Sigmoid colon (tissue), 7 donors: ENCODE measurements around the gene LSM14A. TPM values are rescaled to one million over a fixed set of nuclear protein-coding genes. Genes with fewer than 3 reads are reported as not detected.

Experiments used
- DNase-seq: peaks from one replicate; pipeline ENCODE4 v3.0.0-alpha.2; 2019
- H3K27ac ChIP-seq, 4 donors: fragments of 200-600 bp; sonication (generic); one replicate each; pipeline ENCODE4 v1.5.1; 2016 to 2019; ENCODE audit warnings: mild to moderate bottlenecking in 1 of 4
- H3K27me3 ChIP-seq, 3 donors: fragments of 200-600 bp; sonication (generic); one replicate each; pipeline ENCODE4 v1.5.1; 2019; ENCODE audit warnings: mild to moderate bottlenecking in 1 of 3
- H3K36me3 ChIP-seq, 4 donors: fragments of 200-600 bp; sonication (generic); one replicate each; pipeline ENCODE4 v1.5.1; 2016 to 2019
- H3K4me1 ChIP-seq, 4 donors: fragments of 200-600 bp; sonication (generic); one replicate each; pipeline ENCODE4 v1.5.1; 2017 to 2019
- H3K4me3 ChIP-seq, 4 donors: fragments of 200-600 bp; sonication (generic); one replicate each; pipeline ENCODE4 v1.5.1; 2017 to 2019; ENCODE audit warnings: mild to moderate bottlenecking in 2 of 4, moderate library complexity in 1 of 4
- H3K9me3 ChIP-seq, 4 donors: fragments of 200-600 bp in 3 of 4; sonication (generic) in 3 of 4; one replicate each; pipeline versions ENCODE4 v1.5.1 to v1.6.1; 2013 to 2019
- CTCF ChIP-seq, 4 experiments: fragments of 450-650 bp in 3 of 4; fragments of 200-600 bp in 1 of 4; IDR thresholded peaks; one replicate each; pipeline ENCODE4 v1.5.1; 2016 to 2019; ENCODE audit warnings: antibody characterized with exemption in 4 of 4, mild to moderate bottlenecking in 3 of 4, moderate library complexity in 2 of 4
- EP300 ChIP-seq, 4 donors: sonication (generic); formaldehyde crosslinking; IDR thresholded peaks; one replicate each; pipeline ENCODE4 v1.6.1; 2017; ENCODE audit warnings: antibody characterized with exemption in 4 of 4
- POLR2A ChIP-seq, 2 donors: fragments of 450-650 bp; IDR thresholded peaks; one replicate each; pipeline ENCODE4 v1.6.1; 2016; ENCODE audit warnings: antibody characterized with exemption in 2 of 2, mild to moderate bottlenecking in 2 of 2, moderate library complexity in 2 of 2
- POLR2AphosphoS5 ChIP-seq, 4 donors: sonication (generic); formaldehyde crosslinking; IDR thresholded peaks; one replicate each; pipeline ENCODE4 v1.6.1; 2017; ENCODE audit warnings: antibody characterized with exemption in 4 of 4
- WGBS, 2 donors: extraction: QIAGEN DNeasy Blood & Tissue Kit; methylation state at CpG; one replicate each; pipeline ENCODE4 v1.1.7; 2013; 5-methylcytosine and 5-hydroxymethylcytosine counted together
- intact Hi-C: fragments of 100-400 bp; cut with DNase I; formaldehyde crosslinking; loops from one replicate; pipeline ENCODE4 v1.15.1; 2023
- polyA plus RNA-seq, 3 donors: library from polyadenylated mRNA; stranded (reverse); fragments of 200-250 nt; gene quantifications; one replicate each; pipeline ENCODE4 v1.2.3, GENCODE V29; 2013
- total RNA-seq, 4 donors: library from RNA; depleted of rRNA; stranded (reverse); fragments of >200 nt; gene quantifications; one replicate each; pipeline ENCODE4 v1.1.0, GENCODE V29; 2016
- donor health status: healthy with polysubstance abuse.
- donor health status: Bipolar disorder and iron deficiency.
- donor health status: healthy.

LSM14A gene
- total and polyA plus RNA-seq, 7 donors = 66.6 to 149 (median 104) TPM

- Histone ChIP-seq H3K4me3 (no peak overlapping the region), H3K36me3 (peaks cover 23 to 99% (median 52%) of the 10 kb centered on the region in 4 donors), H3K27ac (peak overlapping the region in 1 of 4 donors; percentile 10), H3K27me3 (no peaks in the 10 kb centered on the region), H3K4me1 (peaks cover 0 to 13% (median 7%) of the 10 kb centered on the region in 4 donors), H3K9me3 (no peaks in the 10 kb centered on the region)
- no peak for DNase-seq
- intact Hi-C loops = no loop called here
- TF ChIP-seq POLR2A (IDR thresholded peaks at IDR 0.05) = no peak
- TF ChIP-seq CTCF (IDR thresholded peaks at IDR 0.05) = no peak
- TF ChIP-seq POLR2AphosphoS5 (IDR thresholded peaks at IDR 0.05) = no peak
- no peak for TF ChIP-seq EP300 (IDR thresholded peaks at IDR 0.05)
Observed at GRCh38 chr19:34225659-34226015, 53.3 kb downstream of the LSM14A start.

DNA sequence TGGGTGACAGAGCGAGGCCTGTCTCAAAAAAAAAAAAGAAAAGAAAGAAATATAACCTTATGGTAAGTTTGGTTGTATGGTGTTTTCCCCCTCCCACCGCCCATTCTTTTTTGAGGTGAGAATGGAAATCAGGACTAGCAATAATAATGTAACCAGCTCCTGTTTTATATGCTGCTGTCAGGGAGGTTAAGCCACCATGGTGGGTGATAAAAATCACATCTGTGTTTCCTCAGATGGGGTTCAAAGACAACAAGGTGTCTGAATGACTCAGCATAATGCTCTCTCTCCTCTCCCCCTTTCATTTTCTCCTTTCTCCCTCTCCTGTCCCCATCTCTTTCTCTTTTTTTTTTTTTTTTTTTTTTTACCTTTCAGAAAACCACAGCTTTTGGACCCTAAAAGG lies 53.7 kb downstream of the LSM14A start:
- TF ChIP-seq EP300 (IDR thresholded peaks at IDR 0.05) (no peak), CTCF (IDR thresholded peaks at IDR 0.05) (no peak), POLR2AphosphoS5 (IDR thresholded peaks at IDR 0.05) (peak in 3 of 4 donors; percentile 17 to 57 (median 27))
- Histone ChIP-seq H3K27ac (peak overlapping the region in 1 of 4 donors; percentile 10), H3K4me1 (peaks cover 0 to 13% (median 7%) of the 10 kb centered on the region in 4 donors), H3K36me3 (peaks cover 23 to 99% (median 54%) of the 10 kb centered on the region in 4 donors), H3K4me3 (no peak overlapping the region), H3K9me3 (no peaks in the 10 kb centered on the region), H3K27me3 (no peaks in the 10 kb centered on the region)
- 87 to 91% methylated on average over 2 of the region's 2 CpGs for WGBS, 2 donors
- intact Hi-C loops = no loop called here
- no peak for DNase-seq

GRCh38 chr19:34228347-34228746 lies 56.0 kb downstream of the LSM14A start:
- H3K27me3 ChIP-seq = no peaks in the 10 kb centered on the region
- no peaks in the 10 kb centered on the region for H3K9me3 ChIP-seq
- 85 to 97% methylated on average over 1 of the region's 1 CpG for WGBS, 2 donors
- H3K36me3 ChIP-seq = peaks cover 11 to 77% (median 36%) of the 10 kb centered on the region in 4 donors
- H3K4me1 ChIP-seq = peaks cover 0 to 30% (median 26%) of the 10 kb centered on the region in 4 donors
- no peak for DNase-seq
- H3K27ac ChIP-seq = no peak overlapping the region
- no peak overlapping the region for H3K4me3 ChIP-seq
- intact Hi-C loops = no loop called here
- no peak for TF ChIP-seq EP300 (IDR thresholded peaks at IDR 0.05)
- TF ChIP-seq POLR2A (IDR thresholded peaks at IDR 0.05) = no peak
- no peak for TF ChIP-seq POLR2AphosphoS5 (IDR thresholded peaks at IDR 0.05)
- TF ChIP-seq CTCF (IDR thresholded peaks at IDR 0.05) = no peak

DNA sequence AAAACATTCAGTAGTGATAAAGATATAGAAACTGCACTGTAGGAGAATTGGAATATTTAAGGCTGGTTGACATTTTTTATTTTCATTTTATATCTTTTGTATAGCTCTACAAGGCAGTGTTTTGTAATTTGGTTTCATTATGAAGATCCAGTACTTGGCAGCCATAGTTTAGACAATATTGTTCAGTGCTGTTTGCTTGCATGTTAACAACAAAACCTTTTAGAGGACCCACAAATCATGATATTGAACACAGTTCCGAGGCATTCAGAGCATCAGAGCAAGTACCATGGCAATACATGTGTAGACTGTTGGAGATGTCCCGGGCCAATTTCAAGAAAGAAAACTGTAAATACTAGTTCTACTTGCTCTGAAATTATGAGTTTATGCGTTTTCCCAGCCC lies 56.5 kb downstream of the LSM14A start:
- 92 to 94% methylated on average over 3 of the region's 3 CpGs for WGBS, 2 donors
- H3K9me3 ChIP-seq = no peaks in the 10 kb centered on the region
- no peak for TF ChIP-seq POLR2AphosphoS5 (IDR thresholded peaks at IDR 0.05)
- no peak for TF ChIP-seq POLR2A (IDR thresholded peaks at IDR 0.05)
- no peak for TF ChIP-seq CTCF (IDR thresholded peaks at IDR 0.05)
- no peak for TF ChIP-seq EP300 (IDR thresholded peaks at IDR 0.05)
- intact Hi-C loops = no loop called here
- H3K27ac ChIP-seq = no peak overlapping the region
- H3K4me3 ChIP-seq = no peak overlapping the region
- peaks cover 11 to 73% (median 33%) of the 10 kb centered on the region in 4 donors for H3K36me3 ChIP-seq
- peaks cover 0 to 35% (median 27%) of the 10 kb centered on the region in 4 donors for H3K4me1 ChIP-seq
- no peak for DNase-seq
- no peaks in the 10 kb centered on the region for H3K27me3 ChIP-seq

DNA sequence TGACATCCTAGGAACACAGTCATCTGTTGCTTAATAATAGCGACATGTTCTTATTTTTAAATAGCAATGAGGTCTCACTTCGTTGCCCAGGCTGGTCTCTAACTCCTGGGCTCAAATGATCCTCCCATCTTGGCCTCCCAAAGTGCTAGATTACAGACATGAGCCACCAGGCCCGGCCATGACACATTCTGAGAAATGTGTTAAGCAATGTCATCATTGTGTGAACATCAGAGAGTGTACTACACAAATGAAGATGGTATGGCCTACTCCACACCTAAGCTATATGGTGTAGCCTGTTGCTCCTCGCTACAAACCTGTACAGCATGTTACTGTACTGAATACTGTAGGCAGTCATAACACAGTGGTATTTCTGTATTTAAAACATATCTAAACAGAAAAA lies 57.4 kb downstream of the LSM14A start:
- peaks cover 0 to 35% (median 27%) of the 10 kb centered on the region in 4 donors for H3K4me1 ChIP-seq
- no peak overlapping the region for H3K27ac ChIP-seq
- H3K27me3 ChIP-seq = no peaks in the 10 kb centered on the region
- WGBS, 2 donors = 94 to 96% methylated on average over 4 of the region's 4 CpGs
- intact Hi-C loops = no loop called here
- no peak for TF ChIP-seq EP300 (IDR thresholded peaks at IDR 0.05)
- TF ChIP-seq POLR2A (IDR thresholded peaks at IDR 0.05) = no peak
- TF ChIP-seq POLR2AphosphoS5 (IDR thresholded peaks at IDR 0.05) = no peak
- TF ChIP-seq CTCF (IDR thresholded peaks at IDR 0.05) = no peak
- H3K9me3 ChIP-seq = no peaks in the 10 kb centered on the region
- DNase-seq = no peak
- H3K36me3 ChIP-seq = peaks cover 11 to 64% (median 23%) of the 10 kb centered on the region in 4 donors
- no peak overlapping the region for H3K4me3 ChIP-seq
